ENCODE results near the gene TAS2R8. TPM values are rescaled to one million over a fixed set of nuclear protein-coding genes. Genes with fewer than 3 reads are reported as not detected.

Gene TAS2R8, protein sequence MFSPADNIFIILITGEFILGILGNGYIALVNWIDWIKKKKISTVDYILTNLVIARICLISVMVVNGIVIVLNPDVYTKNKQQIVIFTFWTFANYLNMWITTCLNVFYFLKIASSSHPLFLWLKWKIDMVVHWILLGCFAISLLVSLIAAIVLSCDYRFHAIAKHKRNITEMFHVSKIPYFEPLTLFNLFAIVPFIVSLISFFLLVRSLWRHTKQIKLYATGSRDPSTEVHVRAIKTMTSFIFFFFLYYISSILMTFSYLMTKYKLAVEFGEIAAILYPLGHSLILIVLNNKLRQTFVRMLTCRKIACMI
- not detected in 2 replicates for total RNA-seq (2014; rRNA removed; shearing (Covaris generic))

DNA sequence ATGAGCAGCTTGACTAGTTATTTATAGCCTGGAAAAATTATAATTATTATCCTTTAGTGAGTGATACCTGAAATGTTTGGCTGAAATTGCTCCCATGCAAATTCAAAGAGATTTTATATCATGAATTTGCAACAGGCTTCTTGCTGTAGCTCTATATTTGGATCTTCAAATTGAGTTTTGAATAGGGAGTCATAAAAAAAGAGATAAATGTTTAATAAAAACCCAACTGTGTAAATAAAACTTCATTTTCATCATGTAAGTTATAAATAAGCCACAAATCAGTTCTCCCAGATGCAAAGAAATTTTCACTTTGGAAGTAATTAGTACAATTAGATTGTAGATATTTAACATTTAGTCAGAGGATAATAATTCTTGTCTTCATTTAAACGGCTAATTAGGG, at the start of gene TAS2R8:
TSS of gene TAS2R8 (minus strand) at position 101 of the 400 bp plus-strand sequence. CDS start 306 bp downstream, outside the sequence.
- DNase-seq (ENCODE audit: low read depth in 1 of 2, low spot score in 2 of 2) = no peak
- H3K4me3 ChIP-seq = no peak within 1 kb of the TSS
- H3K4me1 ChIP-seq (replicated peaks) = no peaks in the 10 kb centered on the region
- H3K27me3 ChIP-seq (replicated peaks) = no peaks in the 10 kb centered on the region; the same call in 1 of the 2 replicates
- no peak within 1 kb of the TSS for H3K27ac ChIP-seq
- no peaks in the 10 kb centered on the region for H3K36me3 ChIP-seq
- no peaks in the 10 kb centered on the region for H3K9me3 ChIP-seq (replicated peaks)

DNA sequence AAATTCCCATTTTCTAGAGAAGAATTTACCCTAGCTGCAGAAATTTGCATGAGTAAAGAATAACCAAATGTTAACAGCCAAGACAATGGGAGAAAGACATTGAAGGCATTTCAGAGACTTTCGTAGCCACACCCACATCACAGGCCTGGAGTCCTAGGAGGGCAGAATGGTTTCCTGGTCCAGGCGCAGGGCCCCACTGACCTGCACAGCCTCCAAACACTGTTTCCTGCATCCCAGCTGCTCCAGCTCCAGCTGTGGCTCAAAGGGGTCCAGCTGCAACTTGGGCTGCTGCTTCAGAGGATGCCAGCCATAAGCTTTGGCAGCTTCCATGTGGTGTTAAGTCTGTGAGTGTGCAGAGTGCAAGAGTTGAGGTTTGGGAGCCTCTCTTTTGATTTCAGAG, 48.7 kb upstream of the TAS2R8 start:
- no peak overlapping the region for H3K4me3 ChIP-seq
- DNase-seq (ENCODE audit: low read depth in 1 of 2, low spot score in 2 of 2) = no peak
- H3K9me3 ChIP-seq (replicated peaks) = peaks cover 2% of the 10 kb centered on the region; the same call in 1 of the 2 replicates
- H3K4me1 ChIP-seq (replicated peaks) = no peaks in the 10 kb centered on the region
- H3K27me3 ChIP-seq (replicated peaks) = no peaks in the 10 kb centered on the region
- no peak overlapping the region for H3K27ac ChIP-seq
- 0 out of 2 replicates have a peak, but pooled peaks cover 3% of the 10 kb centered on the region for H3K36me3 ChIP-seq

DNA sequence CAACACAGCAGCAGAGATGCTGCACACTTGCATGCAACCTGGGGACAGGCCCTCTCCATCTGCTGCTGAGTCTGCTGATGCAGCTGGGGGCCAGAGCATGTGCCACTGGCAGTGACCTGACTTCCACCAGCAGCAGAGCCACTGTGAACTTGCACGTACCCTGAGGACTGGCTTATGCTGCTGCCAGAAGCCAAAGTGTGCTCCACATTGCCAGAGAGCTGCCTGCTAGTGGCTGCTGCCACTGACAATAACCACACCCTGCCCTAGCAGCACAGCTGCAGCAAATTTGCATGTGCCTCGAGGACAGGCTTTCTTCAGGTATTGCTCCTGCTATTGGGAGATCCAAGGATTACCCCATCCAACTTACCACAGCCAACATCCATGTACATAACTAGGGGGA, 46.7 kb upstream of the TAS2R8 start:
- DNase-seq (ENCODE audit: low read depth in 1 of 2, low spot score in 2 of 2) = no peak
- Histone ChIP-seq H3K27me3 (replicated peaks) (no peaks in the 10 kb centered on the region), H3K36me3 (0 out of 2 replicates have a peak, but pooled peaks cover 6% of the 10 kb centered on the region), H3K4me1 (replicated peaks) (no peaks in the 10 kb centered on the region), H3K4me3 (no peak overlapping the region), H3K27ac (no peak overlapping the region), H3K9me3 (replicated peaks) (peaks cover 2% of the 10 kb centered on the region; the same call in 1 of the 2 replicates)

DNA sequence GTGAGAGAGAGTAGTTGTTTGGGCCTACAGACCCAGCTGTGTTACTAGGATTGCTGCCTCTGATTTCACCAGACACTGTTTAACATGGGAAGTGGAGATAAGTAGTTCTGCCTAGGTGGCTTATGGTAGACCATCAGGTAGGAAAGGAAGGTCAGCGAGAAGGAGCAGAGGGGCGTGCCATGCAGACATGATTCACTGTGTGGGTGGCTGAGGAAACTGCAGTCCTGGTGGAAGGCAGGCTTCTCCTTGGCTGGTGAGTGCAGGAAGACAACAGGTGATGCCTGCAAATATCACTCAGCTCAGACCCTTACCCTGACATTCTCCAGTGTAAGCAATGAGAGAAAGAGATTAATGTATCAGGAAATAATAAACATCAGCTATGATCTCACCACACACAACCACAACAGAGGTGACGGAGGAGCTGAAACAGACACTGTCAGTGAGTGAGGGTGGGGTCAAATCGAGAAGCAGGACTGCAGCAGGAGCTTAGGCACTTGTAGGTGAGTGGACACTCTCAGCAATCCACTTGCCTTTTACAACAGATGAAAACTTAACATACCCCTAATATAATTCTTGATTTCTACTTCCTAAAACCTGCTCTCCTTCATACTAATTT, 44.3 kb upstream of the TAS2R8 start:
- no peak overlapping the region for H3K27ac ChIP-seq
- no peaks in the 10 kb centered on the region for H3K4me1 ChIP-seq (replicated peaks)
- DNase-seq (ENCODE audit: low read depth in 1 of 2, low spot score in 2 of 2) = no peak

DNA sequence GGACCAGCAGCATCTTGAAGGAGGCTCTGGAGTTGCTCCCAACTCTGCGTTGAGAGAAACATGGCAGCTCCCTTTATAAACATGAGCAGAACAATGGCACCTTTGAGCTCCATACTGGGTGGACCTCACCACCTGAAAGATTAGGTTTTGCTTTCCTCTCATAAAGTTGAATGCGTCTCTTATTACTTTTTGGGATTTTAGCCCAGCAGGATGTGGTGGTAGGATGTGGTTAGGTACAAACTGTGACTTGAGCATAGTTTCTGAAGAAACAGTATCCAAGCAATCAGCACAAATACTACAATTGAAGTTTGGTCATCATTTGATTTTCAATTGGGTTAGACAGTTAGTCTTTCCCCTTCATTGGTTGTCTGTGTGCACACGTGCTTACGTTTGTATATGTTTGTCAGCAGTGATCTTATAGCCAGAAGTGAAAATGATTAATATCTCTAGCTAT, 42.4 kb upstream of the TAS2R8 start, which contains the start of gene PRR4:
TSS of gene PRR4 (minus strand) at position 51 of the 454 bp plus-strand sequence. CDS start at position 13, 38 bp downstream.
- Histone ChIP-seq H3K27ac (no peak within 1 kb of the TSS), H3K4me3 (no peak within 1 kb of the TSS), H3K36me3 (0 out of 2 replicates have a peak, but pooled peaks cover 8% of the 10 kb centered on the region), H3K9me3 (replicated peaks) (no peaks in the 10 kb centered on the region), H3K4me1 (replicated peaks) (no peaks in the 10 kb centered on the region), H3K27me3 (replicated peaks) (no peaks in the 10 kb centered on the region)
- no peak for DNase-seq (ENCODE audit: low read depth in 1 of 2, low spot score in 2 of 2)

More for the DNA sequence above, 44.3 kb upstream of the TAS2R8 start:
- Histone ChIP-seq H3K36me3 (0 out of 2 replicates have a peak, but pooled peaks cover 11% of the 10 kb centered on the region), H3K27me3 (replicated peaks) (no peaks in the 10 kb centered on the region), H3K4me3 (no peak overlapping the region), H3K9me3 (replicated peaks) (no peaks in the 10 kb centered on the region; the same call in 1 of the 2 replicates)

DNA sequence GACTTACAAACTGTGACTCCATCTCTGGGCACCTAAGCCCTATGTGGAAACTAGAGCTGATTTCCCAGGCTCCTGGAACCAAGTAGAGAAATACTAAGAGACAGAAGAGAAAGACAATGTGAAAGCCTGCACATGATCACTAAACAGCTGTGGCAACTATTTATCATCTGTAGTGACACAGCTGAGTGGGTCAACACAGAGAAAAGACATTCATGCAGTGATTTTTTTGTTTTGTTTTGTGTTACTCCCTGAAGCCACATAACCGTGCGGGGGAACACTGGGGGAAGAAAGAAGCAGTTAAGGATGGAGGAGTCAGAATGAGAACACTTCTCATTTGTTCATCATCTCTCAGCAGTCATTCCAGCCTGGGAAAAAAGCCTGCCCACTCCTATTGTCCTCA, 40.7 kb upstream of the TAS2R8 start:
- 0 out of 2 replicates have a peak, but pooled peaks cover 8% of the 10 kb centered on the region for H3K36me3 ChIP-seq
- H3K27ac ChIP-seq = no peak overlapping the region
- no peak for DNase-seq (ENCODE audit: low read depth in 1 of 2, low spot score in 2 of 2)

DNA sequence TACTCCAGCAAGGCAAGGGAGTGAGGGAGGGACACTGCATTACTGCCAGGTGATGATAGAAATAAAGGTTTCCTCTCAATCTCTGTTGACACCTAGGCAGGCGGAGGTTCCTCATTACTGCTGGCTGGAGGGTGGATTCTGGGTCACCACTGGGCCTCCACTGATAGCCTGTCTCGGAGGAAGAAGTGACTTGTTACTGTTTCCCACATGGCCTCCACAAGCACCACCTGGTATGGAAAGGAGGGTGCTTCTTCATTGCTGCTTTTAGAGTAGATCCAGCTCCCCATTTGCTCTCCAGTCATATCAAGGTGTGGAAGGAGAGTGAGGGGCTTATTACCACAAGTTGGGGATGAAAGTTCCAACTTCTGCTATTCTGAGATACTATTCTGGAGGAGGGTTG, 35.8 kb upstream of the TAS2R8 start:
- Histone ChIP-seq H3K27ac (no peak overlapping the region), H3K4me1 (replicated peaks) (no peaks in the 10 kb centered on the region), H3K4me3 (no peak overlapping the region), H3K36me3 (0 out of 2 replicates have a peak, but pooled peaks cover 4% of the 10 kb centered on the region), H3K27me3 (replicated peaks) (no peaks in the 10 kb centered on the region), H3K9me3 (replicated peaks) (no peaks in the 10 kb centered on the region)
- no peak for DNase-seq (ENCODE audit: low read depth in 1 of 2, low spot score in 2 of 2)

More for the DNA sequence above, 40.7 kb upstream of the TAS2R8 start:
- H3K4me1 ChIP-seq (replicated peaks) = no peaks in the 10 kb centered on the region
- H3K9me3 ChIP-seq (replicated peaks) = no peaks in the 10 kb centered on the region
- H3K27me3 ChIP-seq (replicated peaks) = no peaks in the 10 kb centered on the region
- H3K4me3 ChIP-seq = no peak overlapping the region

DNA sequence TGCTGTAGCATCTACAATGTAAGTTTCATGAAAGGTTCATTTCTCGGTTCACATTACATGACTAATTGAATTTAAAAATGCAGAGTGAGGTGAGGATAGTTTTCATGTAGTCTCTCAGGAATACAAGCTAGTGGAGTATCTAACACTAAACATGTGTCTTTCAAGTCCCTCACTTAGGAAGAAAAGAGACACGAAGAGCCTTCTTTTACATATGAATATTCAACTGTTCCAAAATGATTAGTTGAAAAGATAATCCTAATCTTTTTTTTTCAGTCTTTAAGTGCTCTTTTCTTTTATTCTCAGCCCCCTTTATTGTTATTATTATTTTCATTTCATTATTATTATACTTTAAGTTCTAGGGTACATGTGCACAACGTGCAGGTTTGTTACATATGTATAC, 31.4 kb upstream of the TAS2R8 start:
- no peak overlapping the region for H3K27ac ChIP-seq
- H3K27me3 ChIP-seq (replicated peaks) = no peaks in the 10 kb centered on the region
- no peaks in the 10 kb centered on the region for H3K36me3 ChIP-seq
- no peaks in the 10 kb centered on the region for H3K4me1 ChIP-seq (replicated peaks)
- H3K9me3 ChIP-seq (replicated peaks) = no peaks in the 10 kb centered on the region
- DNase-seq (ENCODE audit: low read depth in 1 of 2, low spot score in 2 of 2) = no peak
- H3K4me3 ChIP-seq = no peak overlapping the region

DNA sequence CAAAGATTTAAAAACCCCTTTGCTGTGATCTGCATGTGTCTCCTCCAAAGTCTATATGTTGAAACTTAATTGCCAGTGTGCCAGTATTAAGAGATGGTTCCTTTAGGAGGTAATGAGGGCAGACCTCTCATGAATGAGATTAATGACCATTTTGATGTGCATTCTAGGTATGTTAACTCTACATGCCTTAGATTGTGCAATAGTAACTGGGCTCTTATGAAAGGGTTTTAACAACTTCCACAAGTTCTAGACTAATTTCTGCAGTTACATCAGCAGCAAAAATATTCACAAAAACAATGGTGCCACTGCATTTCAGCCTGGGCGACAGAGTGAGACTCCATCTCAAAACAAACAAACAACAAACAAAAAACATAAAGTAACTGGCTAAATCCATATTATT, 22.9 kb upstream of the TAS2R8 start:
- Histone ChIP-seq H3K27me3 (replicated peaks) (no peaks in the 10 kb centered on the region), H3K9me3 (replicated peaks) (no peaks in the 10 kb centered on the region), H3K4me3 (no peak overlapping the region), H3K27ac (no peak overlapping the region), H3K4me1 (replicated peaks) (no peaks in the 10 kb centered on the region), H3K36me3 (no peaks in the 10 kb centered on the region)
- DNase-seq (ENCODE audit: low read depth in 1 of 2, low spot score in 2 of 2) = no peak

DNA sequence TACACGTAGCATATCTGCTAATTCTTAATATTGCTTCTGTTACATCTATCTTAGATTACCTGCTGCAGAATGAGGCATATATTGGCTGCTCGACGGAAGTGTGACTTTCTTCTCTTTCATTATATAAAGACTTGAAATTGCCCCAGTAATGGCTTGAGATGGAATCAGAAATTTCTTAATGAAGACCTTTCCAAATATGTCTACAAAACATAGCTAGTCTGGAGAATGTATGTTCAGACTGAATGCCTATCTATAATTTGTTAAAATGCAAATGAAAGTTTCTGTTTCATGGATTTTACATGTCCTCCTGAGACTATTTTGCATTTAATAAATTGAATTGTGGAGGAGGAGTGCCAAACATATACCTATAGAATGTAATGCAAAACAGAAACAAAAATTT, 19.2 kb upstream of the TAS2R8 start, which contains the start of gene TAS2R10:
TSS of gene TAS2R10 (minus strand) at position 101 of the 400 bp plus-strand sequence. CDS start at position 12, 89 bp downstream.
- Histone ChIP-seq H3K27ac (no peak within 1 kb of the TSS), H3K4me1 (replicated peaks) (no peaks in the 10 kb centered on the region), H3K27me3 (replicated peaks) (no peaks in the 10 kb centered on the region), H3K4me3 (no peak within 1 kb of the TSS), H3K9me3 (replicated peaks) (no peaks in the 10 kb centered on the region), H3K36me3 (no peaks in the 10 kb centered on the region)
- no peak for DNase-seq (ENCODE audit: low read depth in 1 of 2, low spot score in 2 of 2)

DNA sequence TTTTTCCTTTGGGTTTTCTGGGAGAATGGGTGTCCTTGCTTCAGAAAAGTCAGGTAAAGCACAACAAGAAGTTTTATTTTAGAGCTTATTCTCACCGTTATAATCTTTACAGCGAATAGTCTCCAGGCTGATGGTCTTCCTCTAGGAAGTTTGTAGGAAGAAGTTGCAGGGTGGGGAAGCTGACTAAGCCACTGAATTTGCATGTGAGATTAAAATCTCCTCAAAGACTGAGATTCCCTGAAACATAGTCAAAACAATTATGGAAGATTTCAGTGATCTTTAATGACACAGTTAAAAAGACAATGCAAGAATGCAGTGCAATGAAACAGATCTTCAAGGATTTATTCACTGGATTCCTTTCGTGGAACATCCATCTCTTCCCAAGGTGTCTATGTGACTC, 17.9 kb upstream of the TAS2R8 start:
- Histone ChIP-seq H3K27me3 (replicated peaks) (no peaks in the 10 kb centered on the region), H3K27ac (no peak overlapping the region), H3K36me3 (no peaks in the 10 kb centered on the region), H3K4me1 (replicated peaks) (no peaks in the 10 kb centered on the region), H3K9me3 (replicated peaks) (no peaks in the 10 kb centered on the region), H3K4me3 (no peak overlapping the region)
- no peak for DNase-seq (ENCODE audit: low read depth in 1 of 2, low spot score in 2 of 2)

DNA sequence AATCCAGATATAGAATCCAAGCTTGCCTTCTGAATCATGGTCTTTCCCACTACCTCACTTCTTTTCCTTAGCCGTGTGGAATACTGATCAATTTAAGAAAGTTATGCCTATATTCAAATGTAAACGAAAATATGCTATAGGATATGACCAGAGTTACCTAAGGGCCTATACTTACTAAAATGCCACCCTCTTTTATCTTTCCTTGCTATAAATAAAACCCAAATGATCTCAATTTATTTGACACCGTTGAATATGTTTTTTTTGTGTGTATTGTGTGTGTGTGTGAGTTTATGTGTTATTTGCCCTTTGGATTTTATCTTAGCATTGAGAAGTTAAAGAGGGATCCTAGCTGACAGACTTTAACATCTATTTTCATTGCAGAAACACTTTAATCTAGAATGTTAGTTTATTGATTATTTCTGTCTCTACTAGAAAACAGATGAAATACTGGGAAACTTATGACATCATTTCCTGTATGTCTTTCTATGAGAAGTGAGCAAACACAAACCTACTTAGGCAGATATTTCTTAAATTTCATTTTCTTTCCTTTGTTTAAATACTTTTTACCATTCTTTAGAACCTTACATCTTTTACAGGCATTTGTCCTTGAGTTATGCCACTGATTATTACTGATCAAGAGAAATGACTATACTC, 4.9 kb upstream of the TAS2R8 start:
- H3K27ac ChIP-seq = no peak overlapping the region
- DNase-seq (ENCODE audit: low read depth in 1 of 2, low spot score in 2 of 2) = no peak
- H3K36me3 ChIP-seq = no peaks in the 10 kb centered on the region

DNA sequence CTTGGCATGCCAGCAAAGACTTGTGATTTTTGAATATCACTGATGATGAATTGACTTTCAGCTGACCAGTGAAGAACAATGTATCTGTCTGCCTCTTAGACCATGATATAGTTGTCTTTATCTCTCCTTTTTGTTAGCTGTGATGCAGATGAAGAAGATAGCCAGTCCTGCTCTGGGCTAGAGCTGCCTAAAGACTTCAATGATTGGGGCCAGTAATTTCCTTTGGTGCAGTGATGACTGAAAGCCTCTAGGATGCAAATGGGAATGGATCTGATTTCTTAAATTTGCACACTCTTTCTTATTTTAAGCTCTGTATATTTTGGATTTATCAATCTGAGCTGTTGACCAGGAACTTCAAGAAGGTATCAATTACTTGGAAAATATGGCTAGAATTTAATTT, 3.0 kb upstream of the TAS2R8 start, which contains the start of gene TAS2R9:
TSS of gene TAS2R9 (minus strand) at position 101 of the 400 bp plus-strand sequence. CDS start at position 8, 93 bp downstream.
- no peak for DNase-seq (ENCODE audit: low read depth in 1 of 2, low spot score in 2 of 2)
- Histone ChIP-seq H3K9me3 (replicated peaks) (no peaks in the 10 kb centered on the region), H3K36me3 (no peaks in the 10 kb centered on the region), H3K27me3 (replicated peaks) (no peaks in the 10 kb centered on the region; the same call in 1 of the 2 replicates), H3K4me1 (replicated peaks) (no peaks in the 10 kb centered on the region), H3K4me3 (no peak within 1 kb of the TSS), H3K27ac (no peak within 1 kb of the TSS)

More for the DNA sequence above, 4.9 kb upstream of the TAS2R8 start:
- Histone ChIP-seq H3K27me3 (replicated peaks) (no peaks in the 10 kb centered on the region; the same call in 1 of the 2 replicates), H3K4me1 (replicated peaks) (no peaks in the 10 kb centered on the region), H3K4me3 (no peak overlapping the region), H3K9me3 (replicated peaks) (no peaks in the 10 kb centered on the region)
